NCI-H510A treated with DMSO at 0.1 percent for 48 hours (cell line): Measurements from ENCODE around the gene LRRC73.
"Not testable (repeated sequence)": the region's sequence is repeated elsewhere in the genome, so short reads cannot be mapped to it uniquely, and the experiment has no call there.

ENCODE experiments used
- DNase-seq: peaks from one replicate; lab custom pipeline; 2025; lab: John Stamatoyannopoulos, UW

LRRC73 gene

DNA sequence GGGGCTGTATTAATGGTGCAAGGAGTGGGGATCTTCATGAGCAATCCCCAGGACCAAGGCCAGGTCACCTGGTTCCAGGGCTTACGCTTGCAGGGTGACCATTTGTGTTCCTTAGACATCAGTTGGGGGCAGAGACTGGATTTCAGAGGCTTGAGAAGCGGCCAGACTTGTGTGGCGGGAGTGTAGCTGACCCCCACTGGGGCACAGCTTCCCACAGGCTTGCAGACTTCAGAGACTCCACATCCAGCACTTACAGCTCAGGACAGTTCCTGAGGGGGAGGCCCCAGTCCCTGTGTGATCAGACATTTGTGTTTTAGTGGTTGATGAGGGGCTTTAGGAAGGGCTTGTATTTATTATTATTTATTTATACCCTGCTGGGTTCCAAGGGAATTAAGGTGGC, 17.5 kb downstream of the LRRC73 start:
- DNase-seq, result no peak

DNA sequence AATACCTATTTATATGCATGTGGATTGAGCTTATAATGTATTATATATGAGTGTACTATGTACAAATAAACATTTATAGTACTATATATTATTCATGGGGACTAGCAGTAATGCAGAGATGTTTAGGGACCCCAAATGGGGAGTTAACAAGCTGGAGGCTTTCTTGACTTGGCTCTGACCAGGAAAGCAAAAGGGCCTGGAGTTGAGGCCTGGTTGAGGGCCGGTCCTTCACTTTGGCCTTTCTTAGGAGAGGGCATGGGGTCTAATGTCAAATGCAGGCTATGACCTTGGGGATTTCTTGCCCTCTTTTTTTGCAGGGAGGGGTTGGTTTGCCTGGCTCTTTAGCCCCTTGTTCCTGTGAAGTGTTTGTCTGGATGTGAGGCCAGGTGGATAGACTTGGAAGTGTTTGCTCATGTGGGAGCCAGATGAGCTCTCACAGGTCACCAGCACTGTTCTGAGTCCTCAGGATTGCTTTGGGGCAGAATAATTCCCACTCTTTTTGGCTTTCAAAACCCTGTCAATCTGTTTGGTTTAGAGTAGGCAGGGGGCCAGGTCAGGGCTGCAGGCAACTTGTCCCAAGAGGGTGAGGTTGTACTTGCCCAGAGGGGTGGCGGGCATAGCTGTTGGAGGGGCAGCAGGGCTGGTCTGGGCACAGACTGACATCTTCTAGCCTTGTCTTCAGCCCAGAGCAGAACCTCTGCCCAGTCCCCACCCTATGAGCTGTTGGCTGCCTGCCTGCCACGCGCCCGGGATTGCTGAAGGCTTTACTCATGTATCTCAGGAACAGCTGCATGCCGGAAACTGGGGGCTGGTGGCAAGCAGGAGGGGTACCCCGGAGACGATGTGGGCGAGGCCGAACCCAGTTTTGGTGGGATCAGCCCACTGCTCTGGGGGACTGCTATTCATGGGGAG, 18.1 kb downstream of the LRRC73 start:
- DNase-seq, result peak; percentile 65

DNA sequence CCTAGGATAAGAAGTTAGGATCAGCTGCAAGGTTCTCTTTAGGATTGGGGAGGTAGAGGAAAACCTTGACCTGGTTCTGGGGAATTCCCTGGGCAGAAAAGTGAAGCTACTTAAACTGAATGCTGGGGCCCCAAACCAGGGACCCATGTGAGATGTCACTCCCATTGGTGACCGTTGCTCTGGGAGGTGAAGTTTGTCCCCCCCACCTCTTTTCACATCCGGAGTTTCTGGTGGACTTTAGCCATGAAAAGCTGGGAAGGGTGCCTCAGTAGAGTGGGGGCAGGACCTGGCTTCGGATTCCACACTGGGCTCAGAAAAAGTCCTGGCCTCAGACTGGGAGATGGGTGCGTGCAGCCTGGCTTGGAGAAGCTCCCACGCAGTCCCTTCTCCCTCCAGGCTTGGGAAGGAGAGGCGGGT, 19.6 kb downstream of the LRRC73 start:
- no peak for DNase-seq

DNA sequence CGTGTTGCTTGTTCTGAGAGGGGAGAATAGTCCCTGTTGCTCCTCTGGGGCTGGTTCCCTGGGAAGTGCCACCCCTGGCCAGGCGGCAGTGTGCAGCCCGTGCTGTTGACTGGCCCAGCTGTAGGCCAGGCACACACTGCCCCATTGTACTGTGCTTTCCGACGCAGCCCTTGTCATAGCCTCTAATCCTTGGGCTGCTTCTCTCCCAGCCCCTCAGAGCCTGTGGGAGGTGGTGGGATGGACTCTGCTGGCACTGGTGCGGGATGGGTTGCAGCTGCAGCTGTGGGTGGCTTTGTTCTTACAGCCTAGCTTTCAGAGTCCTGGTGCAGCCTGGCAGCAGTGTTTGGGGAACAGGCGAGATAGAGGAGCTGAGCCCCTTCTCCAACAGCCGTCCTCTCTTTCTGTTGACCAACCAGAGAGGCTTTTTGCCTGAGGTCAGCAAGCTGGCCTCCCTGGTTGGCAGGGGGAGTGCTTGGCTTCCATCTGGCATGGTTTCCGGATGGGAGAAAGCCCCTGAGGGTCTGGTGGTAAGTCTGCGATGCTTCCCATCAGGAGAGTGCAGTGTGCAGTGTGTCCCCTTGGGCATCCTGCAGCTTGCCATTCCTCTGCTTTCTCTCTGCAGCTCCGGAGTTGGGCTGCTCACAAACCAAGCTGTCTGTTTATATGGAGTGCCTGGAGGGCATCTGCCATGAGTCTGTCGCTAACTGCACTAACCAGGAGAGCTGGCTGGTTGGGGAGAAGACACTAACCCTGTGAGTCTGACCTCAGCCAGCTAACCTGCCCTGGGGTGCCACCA, 20.7 kb downstream of the LRRC73 start:
- DNase-seq, result no peak

DNA sequence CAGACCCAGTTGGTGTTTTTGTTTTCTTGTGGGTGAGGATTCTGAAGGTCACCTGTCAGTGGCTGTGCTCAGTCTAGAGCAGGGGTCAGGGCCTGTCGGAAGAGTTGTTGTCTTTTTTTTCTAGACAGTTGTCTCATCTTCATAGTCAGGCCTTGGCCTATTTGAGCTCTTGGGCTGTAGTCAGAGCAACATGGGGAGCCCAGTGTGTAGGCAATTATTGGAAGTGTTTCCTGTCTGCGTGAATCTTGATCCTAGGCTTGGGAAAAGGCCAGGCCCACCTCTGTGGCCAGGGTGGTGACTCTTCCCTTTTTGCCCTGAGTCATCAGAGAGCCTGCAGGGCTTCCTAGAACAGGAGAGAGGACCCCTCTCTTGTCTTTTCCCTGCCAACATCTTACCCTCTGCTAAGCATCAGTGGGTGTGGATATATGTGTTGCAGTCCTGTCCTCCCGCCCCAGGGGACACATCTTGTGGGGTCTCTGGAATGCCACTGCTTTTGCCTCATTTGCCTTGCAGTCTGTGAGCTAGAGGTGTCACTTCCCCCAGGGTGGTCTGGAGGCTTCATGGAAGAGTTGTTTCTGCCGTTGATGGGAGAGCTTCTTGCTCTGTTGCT, 21.4 kb downstream of the LRRC73 start:
- no peak for DNase-seq

DNA sequence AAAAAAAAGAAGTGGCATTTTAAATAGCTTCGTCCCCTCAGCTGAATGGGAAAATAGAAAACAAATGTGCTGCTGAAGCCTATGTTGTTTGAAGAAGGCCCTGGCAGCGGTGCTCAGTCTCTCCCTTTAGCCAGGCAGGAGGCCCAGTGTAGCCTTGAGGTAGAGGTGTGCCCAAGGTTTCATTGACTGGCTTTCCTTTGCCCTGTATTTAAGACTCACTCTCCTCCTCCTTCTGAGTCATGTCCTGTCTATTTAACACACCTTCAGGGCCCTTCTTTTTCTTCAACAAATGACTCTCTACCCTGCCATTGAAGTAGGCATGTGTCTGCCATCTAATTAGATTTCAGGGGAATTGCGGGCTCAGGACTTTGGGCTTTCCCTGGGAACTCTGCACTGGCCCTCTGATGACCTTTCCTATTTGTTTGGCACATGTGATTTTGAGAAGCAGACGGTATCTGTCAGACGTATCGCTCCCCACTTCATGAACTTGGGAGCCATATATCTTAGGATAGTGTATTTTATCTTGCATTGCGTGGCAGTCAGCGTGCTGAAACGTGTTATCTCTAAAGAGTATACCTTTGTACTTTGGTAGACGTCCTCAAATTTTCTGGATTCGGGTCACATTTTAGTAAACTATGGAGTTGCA, 28.4 kb downstream of the LRRC73 start:
- no peak for DNase-seq

DNA sequence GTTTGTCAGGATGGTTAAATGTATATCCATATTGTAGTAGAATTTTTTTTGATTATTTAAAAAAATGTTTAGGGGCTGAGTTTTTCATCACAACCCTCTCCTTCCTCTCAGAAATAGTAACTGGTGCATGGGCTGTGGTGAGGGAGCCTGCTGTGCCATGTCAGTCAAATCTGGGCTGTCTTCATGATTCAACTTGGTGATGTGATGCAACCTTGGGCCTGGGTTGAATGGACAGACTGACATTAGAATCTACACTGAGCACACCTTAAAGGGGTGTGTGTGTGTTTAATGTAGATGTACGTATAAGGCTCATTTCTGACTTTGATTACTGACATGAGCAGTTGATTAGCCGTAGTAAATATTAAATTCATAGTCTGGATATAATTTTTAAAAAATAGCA, 29.1 kb downstream of the LRRC73 start:
- no peak for DNase-seq

DNA sequence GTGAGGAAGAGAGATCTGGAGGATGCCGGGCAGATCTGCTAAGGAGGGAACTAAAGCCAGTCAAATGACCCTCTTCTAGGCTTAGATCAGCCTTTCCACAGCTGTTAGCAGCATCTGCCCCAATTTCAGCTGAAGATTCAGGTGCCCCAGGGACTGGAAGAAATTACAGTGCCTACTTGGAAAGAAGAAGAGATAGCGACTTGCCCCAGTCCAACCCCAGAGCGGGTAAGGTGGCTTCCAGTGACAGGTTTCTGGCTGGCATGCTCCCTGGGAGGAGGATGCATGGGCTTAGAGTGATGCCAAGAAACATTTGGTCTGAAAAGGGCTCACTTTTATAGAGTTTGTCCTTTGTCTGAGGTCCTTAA, 32.2 kb downstream of the LRRC73 start:
- DNase-seq, result no peak

DNA sequence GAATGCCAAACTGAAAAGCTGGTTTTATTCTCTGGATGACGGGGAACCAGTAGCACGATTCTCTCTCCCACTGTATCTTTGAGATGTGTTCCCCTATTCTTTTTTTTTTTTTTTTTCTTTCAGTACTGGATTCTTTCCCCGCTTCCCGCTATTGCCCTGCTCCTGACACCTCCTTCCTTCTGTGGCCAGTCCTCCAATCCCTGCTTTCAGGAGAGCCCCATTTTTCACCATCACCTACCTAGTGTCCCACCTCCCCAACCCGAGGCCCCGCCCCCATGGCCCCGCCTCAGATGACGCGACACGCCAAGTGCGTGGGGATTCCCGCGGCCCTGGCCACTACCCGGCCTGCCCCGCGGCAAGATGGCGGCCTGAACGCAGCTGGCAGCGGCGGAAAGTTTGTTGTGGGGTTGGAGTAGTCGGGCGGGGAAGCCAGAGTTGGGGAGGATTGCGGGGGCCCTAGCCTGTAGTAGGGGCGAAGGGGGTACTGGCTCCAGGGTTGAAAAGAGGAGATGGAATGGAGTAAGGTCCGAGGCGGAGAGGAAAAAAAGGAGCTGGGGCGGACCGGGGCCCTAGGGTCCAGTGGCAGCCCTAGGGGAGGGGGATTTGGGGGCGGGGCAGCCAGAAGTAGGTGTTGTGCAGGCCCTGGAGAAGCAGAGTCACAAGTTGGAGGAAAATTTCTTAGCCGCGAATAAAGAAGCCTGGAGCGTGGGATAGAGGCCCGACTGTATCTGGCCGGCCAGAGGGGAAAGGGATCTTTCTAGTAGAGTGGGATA, 32.7 kb downstream of the LRRC73 start, which contains the start of gene TJAP1:
TSS of gene TJAP1 (plus strand) at position 336 of the 773 bp plus-strand sequence. CDS start 21,432 bp downstream, outside the sequence.
- DNase-seq, result peak; percentile 93

DNA sequence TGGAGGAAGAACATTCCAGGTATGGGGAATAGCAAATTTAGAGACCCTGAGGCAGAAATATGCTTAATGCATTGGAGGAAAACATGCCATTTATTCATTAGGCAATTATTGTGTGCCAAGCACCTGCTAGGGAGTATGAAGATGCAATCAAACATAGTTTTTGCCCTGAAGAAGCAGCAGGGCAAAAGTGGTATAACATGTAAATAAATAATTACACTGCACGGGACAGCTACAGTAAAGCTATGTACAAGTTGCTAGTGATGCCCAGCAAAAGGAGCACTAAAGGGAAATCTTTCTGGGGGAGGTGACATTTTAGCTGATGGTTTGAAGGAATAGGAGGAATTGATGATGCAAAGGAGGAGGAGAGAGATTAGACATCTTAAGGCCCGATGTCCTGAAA, 33.4 kb downstream of the LRRC73 start:
- DNase-seq, result no peak

DNA sequence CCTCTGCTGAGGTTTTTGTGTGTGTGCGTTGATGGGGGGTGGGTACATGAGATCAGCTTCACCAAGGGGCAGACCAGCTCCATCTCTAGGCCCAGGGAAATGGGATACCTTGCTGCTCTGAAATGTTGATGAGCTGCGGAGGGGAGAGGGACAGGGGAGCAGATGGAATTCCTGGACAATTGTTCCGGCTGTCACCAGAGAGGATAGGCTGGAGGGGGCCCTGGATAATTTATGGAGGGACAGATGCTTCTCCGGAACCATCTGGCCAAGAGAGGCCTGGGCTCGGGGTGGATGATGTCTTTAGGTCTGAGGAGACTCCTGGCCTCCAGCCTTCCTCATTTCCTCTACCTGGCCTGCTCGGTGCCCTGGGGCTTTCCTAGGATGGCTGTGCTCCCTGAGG, 34.6 kb downstream of the LRRC73 start:
- no peak for DNase-seq

DNA sequence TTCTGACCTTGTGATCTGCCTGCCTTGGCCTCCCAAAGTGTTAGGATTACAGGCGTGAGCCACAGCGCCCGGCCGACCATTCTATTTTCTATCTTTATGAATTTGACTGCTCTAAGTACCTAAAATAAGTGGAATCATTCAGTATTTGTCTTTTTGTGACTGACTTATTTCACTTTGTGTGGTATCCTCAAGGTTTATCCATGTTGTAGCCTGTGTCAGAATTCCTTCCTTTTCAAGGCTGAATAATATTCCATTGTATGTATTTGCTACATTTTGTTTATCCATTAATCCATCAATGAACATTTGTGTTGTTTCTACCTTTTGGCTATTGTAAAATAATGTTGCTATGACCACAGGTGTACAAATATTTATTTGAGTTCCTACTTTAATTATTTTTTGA, 37.6 kb downstream of the LRRC73 start:
- no peak for DNase-seq

DNA sequence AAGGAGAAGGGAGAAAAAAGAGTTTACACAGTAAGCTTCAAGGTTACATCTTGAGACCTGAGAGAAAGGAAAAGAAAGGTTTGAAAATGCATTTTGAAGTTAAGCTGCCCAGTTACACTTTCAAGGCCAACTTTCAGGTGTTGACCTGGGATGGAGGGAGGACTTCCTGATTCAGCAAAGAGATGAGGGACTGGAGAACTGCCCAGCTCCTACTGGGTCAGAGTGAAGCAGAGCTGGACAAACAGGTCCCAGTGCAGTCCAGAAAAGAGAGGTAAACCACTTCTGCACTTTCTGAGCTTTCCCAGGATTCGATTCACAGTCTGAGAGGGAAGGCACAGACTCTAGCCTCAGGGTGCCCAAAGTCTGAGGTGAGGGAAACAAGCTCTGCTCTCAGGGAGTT, 38.7 kb downstream of the LRRC73 start:
- no peak for DNase-seq

DNA sequence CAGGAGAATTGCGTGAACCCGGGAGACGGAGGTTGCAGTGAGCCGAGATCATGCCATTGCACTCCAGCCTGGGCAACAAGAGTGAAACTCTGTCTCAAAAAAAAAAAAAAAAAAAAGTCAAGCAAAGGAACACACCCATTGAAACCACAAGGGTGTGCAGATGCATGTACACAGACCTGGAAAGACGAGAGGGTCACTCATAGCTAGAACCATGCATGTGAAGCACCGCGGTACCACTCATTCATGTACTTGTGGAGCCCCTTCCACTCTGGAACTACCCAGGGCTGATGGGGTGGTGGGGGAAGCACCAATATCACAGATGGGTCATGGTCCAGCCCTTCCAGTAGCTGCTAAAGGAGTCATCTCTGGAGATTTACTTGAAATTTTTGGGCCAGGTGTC, 40.2 kb downstream of the LRRC73 start:
- DNase-seq, result no peak

DNA sequence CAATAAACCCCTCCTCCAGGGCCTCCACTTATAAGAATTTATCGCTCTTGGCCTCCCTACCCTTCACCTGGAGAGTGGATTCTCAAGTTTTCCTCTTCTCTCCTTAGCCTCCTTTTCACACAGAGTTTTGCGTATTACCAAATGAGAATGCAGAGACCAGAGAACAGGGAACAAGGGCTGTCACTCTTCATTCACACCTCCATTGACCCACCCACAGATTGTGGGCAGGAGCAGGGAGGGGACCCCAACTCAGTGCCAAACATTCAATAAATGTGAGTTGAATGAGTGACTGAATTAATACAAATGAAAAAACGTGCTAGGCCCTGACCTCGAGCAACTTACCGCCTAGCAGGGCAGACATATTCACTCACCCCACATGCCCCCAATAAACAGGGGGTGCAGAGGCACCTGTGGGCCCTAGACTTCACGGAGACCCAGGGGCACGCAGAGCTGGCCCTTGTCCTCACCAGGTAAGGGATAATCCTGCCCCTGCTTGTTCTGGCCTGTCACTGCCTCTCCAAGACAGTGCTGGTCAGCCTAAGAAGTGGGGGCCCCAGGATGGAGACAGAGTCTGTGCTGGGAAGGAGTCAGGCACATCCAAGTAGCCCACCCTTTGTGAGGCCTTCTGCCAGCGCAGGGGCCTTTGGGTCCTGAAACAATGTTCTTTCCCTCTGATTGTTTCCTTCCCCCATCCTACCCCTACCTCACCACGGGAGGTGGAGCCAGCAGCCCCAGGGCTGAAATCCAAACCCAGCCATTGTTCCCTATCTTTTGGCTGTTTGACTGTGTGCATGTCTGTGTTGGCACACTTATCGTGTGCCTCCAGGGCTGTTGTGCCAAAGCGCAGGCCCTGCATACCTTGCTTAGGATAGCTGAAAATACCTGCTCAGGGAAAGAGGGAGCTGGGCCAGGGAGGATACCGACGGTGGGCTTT, 41.1 kb downstream of the LRRC73 start:
- no peak for DNase-seq

DNA sequence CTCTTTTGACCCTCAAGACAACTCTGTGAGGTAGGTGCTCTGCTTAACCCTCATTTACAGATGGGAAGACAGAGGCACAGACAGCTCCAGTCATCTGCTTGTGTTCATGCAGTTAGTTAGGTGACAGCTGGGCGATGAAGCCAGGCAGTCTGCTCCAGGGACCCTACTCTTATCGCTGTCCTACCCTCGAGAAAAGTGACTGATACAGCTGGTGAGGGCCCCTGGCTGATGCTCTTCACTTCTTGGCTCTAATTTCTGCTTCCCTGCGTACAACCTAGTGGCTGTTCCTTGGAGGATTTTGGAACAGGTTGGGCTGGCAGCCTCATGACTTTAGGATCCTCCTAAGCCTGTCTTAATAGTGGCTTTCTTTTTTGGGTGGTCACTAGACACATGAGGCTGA, 41.9 kb downstream of the LRRC73 start:
- DNase-seq, result no peak

DNA sequence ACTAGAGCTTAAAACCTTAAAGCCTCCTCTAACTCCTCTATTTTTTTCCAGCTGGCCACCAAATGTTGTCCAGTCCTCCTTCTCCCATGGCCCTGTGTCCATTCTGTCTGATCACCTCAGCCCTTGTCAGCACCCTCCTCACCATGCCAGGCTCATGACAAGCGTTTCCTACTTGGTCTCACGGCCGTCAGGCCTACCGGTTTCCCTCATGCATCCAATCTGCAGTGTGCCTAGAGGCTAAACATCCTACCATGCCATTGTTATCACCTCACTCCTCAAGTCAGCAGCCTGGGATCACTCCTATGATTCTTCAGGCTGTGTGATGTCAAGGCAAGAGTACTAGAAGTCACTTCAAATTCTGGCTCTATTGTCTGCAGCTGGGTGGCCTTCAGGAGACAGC, 42.4 kb downstream of the LRRC73 start:
- no peak for DNase-seq

DNA sequence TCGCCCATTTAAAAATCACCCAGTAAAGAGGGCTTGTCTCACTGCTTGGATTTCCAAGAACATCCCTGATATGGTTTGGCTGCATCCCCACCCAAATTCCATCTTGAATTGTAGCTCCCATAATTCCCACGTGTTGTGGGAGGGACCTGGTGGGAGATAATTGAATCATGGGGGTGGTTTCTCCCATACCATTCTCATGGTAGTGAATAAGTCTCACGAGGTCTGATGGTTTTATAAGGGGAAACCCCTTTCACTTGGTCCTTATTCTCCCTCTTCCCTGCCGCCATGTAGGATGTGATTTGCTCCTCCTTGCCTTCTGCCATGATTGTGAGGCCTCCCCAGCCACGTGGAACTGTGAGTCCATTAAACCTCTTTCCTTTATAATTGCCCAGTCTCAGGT, 42.9 kb downstream of the LRRC73 start:
- not testable (repeated sequence) for DNase-seq

DNA sequence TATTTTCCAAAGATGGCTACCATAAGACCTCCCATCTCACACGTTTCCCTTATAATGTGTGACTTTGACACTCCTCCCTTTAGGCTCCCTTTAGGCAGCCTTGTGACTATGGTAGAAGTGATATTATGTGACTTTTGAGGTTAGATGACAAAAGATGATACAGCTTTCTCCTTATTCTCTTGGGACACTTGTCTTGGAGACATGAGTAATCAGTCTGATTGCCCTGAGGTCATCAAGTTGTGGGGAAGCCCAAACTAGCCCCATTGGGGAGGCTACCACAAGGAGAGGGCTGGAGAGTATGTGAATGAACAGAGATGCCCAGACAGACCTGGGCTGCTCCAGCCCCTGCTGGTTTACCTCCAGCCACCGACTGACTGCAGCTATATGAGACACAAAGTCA, 44.2 kb downstream of the LRRC73 start:
- DNase-seq, result no peak

DNA sequence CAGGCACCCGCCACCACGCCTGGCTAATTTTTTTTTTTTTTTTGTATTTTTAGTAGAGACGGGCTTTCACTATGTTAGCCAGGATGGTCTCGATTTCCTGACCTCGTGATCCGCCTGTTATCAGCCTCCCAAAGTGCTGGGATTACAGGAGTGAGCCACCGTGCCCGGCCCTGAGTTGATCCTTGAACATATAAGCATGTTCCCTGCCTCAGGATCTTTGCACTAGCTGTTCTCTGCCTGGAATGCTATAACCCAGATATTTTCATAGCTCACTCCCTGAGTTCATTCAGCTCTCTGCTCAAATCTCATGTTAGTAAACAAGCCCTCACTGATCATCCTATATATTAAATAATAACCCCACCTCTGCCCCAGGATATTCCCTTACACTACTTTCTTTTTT, 45.8 kb downstream of the LRRC73 start:
- no peak for DNase-seq
